ENCODE results near the gene IL17B.

GRCh38 chr5:149386166-149386565 lies 7.1 kb upstream of the IL17B start:
- no peak for TF ChIP-seq EZH2 (IDR thresholded peaks at IDR 0.05)
- no peak for TF ChIP-seq POLR2AphosphoS5 (IDR thresholded peaks at IDR 0.05; ENCODE audit: borderline replicate concordance, low read depth, low read length)

Data from SK-N-MC (cell line).